Ovary (tissue), 9 donors: ENCODE data around the gene ANKS1B. TPM values are rescaled to one million over a fixed set of nuclear protein-coding genes. Genes with fewer than 3 reads are reported as not detected.

Source experiments
- DNase-seq, 5 donors: peaks; one replicate each; pipeline ENCODE4 v3.0.0-alpha.2; 2019 to 2020
- H3K27ac ChIP-seq, 2 donors: fragments of 200-600 bp; one replicate each; pipeline versions ENCODE4 v1.5.1 to v1.8.0; 2019 to 2022
- H3K27me3 ChIP-seq: fragments of 200-600 bp; one replicate; pipeline ENCODE4 v1.8.0; 2022
- H3K36me3 ChIP-seq: fragments of 200-600 bp; sonication (generic); one replicate; pipeline ENCODE4 v1.5.1; 2019
- H3K4me1 ChIP-seq: one replicate; pipeline ENCODE4 v1.8.1; 2013; ENCODE audit warnings: mild to moderate bottlenecking, moderate library complexity; ENCODE audit not compliant: insufficient read depth
- H3K4me3 ChIP-seq: fragments of 200-600 bp; sonication (generic); one replicate; pipeline ENCODE4 v1.5.1; 2017
- H3K9me3 ChIP-seq, 2 donors: fragments of 200-600 bp in 1 of 2; sonication (generic) in 1 of 2; one replicate each; pipeline versions ENCODE4 v1.5.1 to v1.8.1; 2013 to 2019; ENCODE audit warnings: mild to moderate bottlenecking in 1 of 2, moderate library complexity in 1 of 2
- CTCF ChIP-seq, 3 donors: fragments of 450-650 bp in 2 of 3; fragments of 200-600 bp in 1 of 3; IDR thresholded peaks; one replicate each; pipeline versions ENCODE4 v1.5.1 to v1.8.0; 2016 to 2022; ENCODE audit warnings: antibody characterized with exemption in 3 of 3, mild to moderate bottlenecking in 1 of 3
- EP300 ChIP-seq: sonication (generic); formaldehyde crosslinking; IDR thresholded peaks from one replicate; pipeline ENCODE4 v1.6.1; 2017; ENCODE audit warnings: antibody characterized with exemption
- POLR2A ChIP-seq: fragments of 450-650 bp; IDR thresholded peaks from one replicate; pipeline ENCODE4 v1.6.1; 2017; ENCODE audit warnings: antibody characterized with exemption, mild to moderate bottlenecking, moderate library complexity
- WGBS, 3 donors: extraction: QIAGEN DNeasy Blood & Tissue Kit in 1 of 3; methylation state at CpG; one replicate each; pipeline versions ENCODE4 v1.1.5 to v1.1.7; 2013 to 2017; 5-methylcytosine and 5-hydroxymethylcytosine counted together
- intact Hi-C, 4 donors: fragments of 100-400 bp; cut with DNase I; formaldehyde crosslinking; loops; one replicate each; pipeline versions ENCODE4 v1.11.0 to v1.15.1; 2022 to 2023
- polyA plus RNA-seq, 2 donors: library from polyadenylated mRNA; stranded (reverse); fragments of 200-250 nt in 1 of 2; fragments of 350-450 nt in 1 of 2; fragmentation: Illumina TruSeq in 1 of 2; extraction: RNeasy Lipid Tissue Mini Kit (QIAGEN cat#74804) in 1 of 2; gene quantifications; one replicate each; pipeline ENCODE4 v1.2.3, GENCODE V29; 2013 to 2014
- total RNA-seq, 7 donors: library from RNA; depleted of rRNA in 2 of 7; stranded (reverse); fragments of >200 nt in 2 of 7; fragmentation: NEBNext Ultra II Directional in 3 of 7; extraction: Animal tissue kit (Norgen Biotek cat#: 25700) in 3 of 7; gene quantifications; one replicate each; pipeline versions ENCODE4 v1.1.0 to v1.2.4, GENCODE V29; 2016 to 2023
- donor health status: DM: no; HTN: no; CAD: no; lungs with moderate emphysema.
- donor health status: DM: no; HTN: no; CAD: no.
- donor health status: Bipolar disorder and iron deficiency.
- donor health status: DM: yes; HTN: yes; CAD: no.
- donor health status: DM: no; HTN: no; CAD: no.
- donor health status: DM: yes; HTN: yes; CAD: no.

ANKS1B gene
- total and polyA plus RNA-seq, 9 donors = 0.80 to 34.9 (median 7.7) TPM

GRCh38 chr12:99549196-99549595 is 435.5 kb downstream of the ANKS1B start:
- WGBS, 3 donors = 89 to 98% (median 94%) methylated on average over 1 of the region's 1 CpG
- no peaks in the 10 kb centered on the region for H3K4me1 ChIP-seq
- H3K4me3 ChIP-seq = no peak overlapping the region
- intact Hi-C loops = no loop called here
- H3K27me3 ChIP-seq = no peaks in the 10 kb centered on the region
- H3K9me3 ChIP-seq = no peaks in the 10 kb centered on the region
- DNase-seq = no peak
- TF ChIP-seq EP300 = no peak
- no peak for TF ChIP-seq CTCF (IDR thresholded peaks at IDR 0.05)
- no peak for TF ChIP-seq POLR2A
- no peak overlapping the region for H3K27ac ChIP-seq
- no peaks in the 10 kb centered on the region for H3K36me3 ChIP-seq

GRCh38 chr12:99544457-99544856 is 440.3 kb downstream of the ANKS1B start:
- H3K36me3 ChIP-seq = no peaks in the 10 kb centered on the region
- 61 to 71% (median 67%) methylated on average over 1 of the region's 1 CpG for WGBS, 3 donors

GRCh38 chr12:99529966-99530365 is 454.8 kb downstream of the ANKS1B start:
- Histone ChIP-seq H3K4me3 (no peak overlapping the region), H3K4me1 (no peaks in the 10 kb centered on the region), H3K27ac (no peak overlapping the region), H3K27me3 (no peaks in the 10 kb centered on the region), H3K36me3 (no peaks in the 10 kb centered on the region), H3K9me3 (no peaks in the 10 kb centered on the region)
- DNase-seq = no peak
- TF ChIP-seq POLR2A = no peak
- no peak for TF ChIP-seq CTCF (IDR thresholded peaks at IDR 0.05)
- TF ChIP-seq EP300 = no peak
- WGBS, 3 donors = 64 to 71% (median 70%) methylated on average over 2 of the region's 2 CpGs
- intact Hi-C loops = no loop called here

More at GRCh38 chr12:99544457-99544856, 440.3 kb downstream of the ANKS1B start:
- intact Hi-C loops = no loop called here
- Histone ChIP-seq H3K27me3 (peaks cover 3% of the 10 kb centered on the region), H3K27ac (no peak overlapping the region), H3K4me3 (no peak overlapping the region), H3K4me1 (no peaks in the 10 kb centered on the region), H3K9me3 (no peaks in the 10 kb centered on the region)
- no peak for TF ChIP-seq CTCF (IDR thresholded peaks at IDR 0.05)
- DNase-seq = no peak

GRCh38 chr12:99528478-99528877 is 456.3 kb downstream of the ANKS1B start:
- DNase-seq = no peak
- Histone ChIP-seq H3K27ac (no peak overlapping the region), H3K36me3 (no peaks in the 10 kb centered on the region), H3K4me1 (no peaks in the 10 kb centered on the region), H3K4me3 (no peak overlapping the region), H3K9me3 (no peaks in the 10 kb centered on the region), H3K27me3 (no peaks in the 10 kb centered on the region)
- TF ChIP-seq EP300 = no peak
- no peak for TF ChIP-seq CTCF (IDR thresholded peaks at IDR 0.05)
- no peak for TF ChIP-seq POLR2A
- intact Hi-C loops = no loop called here

- Histone ChIP-seq H3K9me3 (no peaks in the 10 kb centered on the region), H3K4me1 (no peaks in the 10 kb centered on the region), H3K36me3 (no peaks in the 10 kb centered on the region), H3K27ac (no peak overlapping the region), H3K27me3 (no peaks in the 10 kb centered on the region), H3K4me3 (no peak overlapping the region)
- TF ChIP-seq POLR2A (no peak), CTCF (IDR thresholded peaks at IDR 0.05) (no peak)
- WGBS, 3 donors = 79 to 83% (median 81%) methylated on average over 2 of the region's 2 CpGs
- DNase-seq = no peak
- intact Hi-C loops = no loop called here
These were observed 460.9 kb downstream of the ANKS1B start for GRCh38 chr12:99523853-99524252.
